ENCODE measurements around the gene CSH2.

CSH2 gene

GRCh38 chr17:63850401-63850800, 23.1 kb downstream of the CSH2 start:
- Histone ChIP-seq H3K9ac (ENCODE audit: low read length) (no peak overlapping the region), H3K4me2 (ENCODE audit: low read depth, low read length, poor library complexity, severe bottlenecking) (no peak overlapping the region), H4K20me1 (ENCODE audit: low read depth, low read length) (no peaks in the 10 kb centered on the region), H3K36me3 (ENCODE audit: low read length) (no peaks in the 10 kb centered on the region), H3K9me3 (ENCODE audit: insufficient read depth, low read length) (peaks cover 7% of the 10 kb centered on the region; the same call in 1 of the 2 replicates), H3F3A (ENCODE audit: insufficient read depth) (no peaks in the 10 kb centered on the region; the same call in 1 of the 2 replicates), H3K4me3 (ENCODE audit: insufficient read depth, low read length, poor library complexity, severe bottlenecking) (no peak overlapping the region), H2AFZ (ENCODE audit: low read depth, low read length, severe bottlenecking) (no peak overlapping the region), H3K9me2 (replicated peaks; ENCODE audit: insufficient read depth, low read length) (no peaks in the 10 kb centered on the region), H3K79me2 (ENCODE audit: insufficient read depth, low read length) (no peaks in the 10 kb centered on the region), H3K27me3 (ENCODE audit: low read length) (no peaks in the 10 kb centered on the region), H3K27ac (ENCODE audit: low read depth, low read length) (no peak overlapping the region)
- TF ChIP-seq CTCF (IDR thresholded peaks at IDR 0.05; ENCODE audit: insufficient read depth, low read length, poor library complexity, severe bottlenecking) (no peak), EZH2phosphoT487 (conservative IDR thresholded peaks at IDR 0.05; ENCODE audit: low read length) (no peak)

GRCh38 chr17:63848834-63849689, 24.4 kb downstream of the CSH2 start:
- peaks cover 7% of the 10 kb centered on the region; the same call in 1 of the 2 replicates for H3K9me3 ChIP-seq (ENCODE audit: insufficient read depth, low read length)
- H3K36me3 ChIP-seq (ENCODE audit: low read length) = no peaks in the 10 kb centered on the region
- H3F3A ChIP-seq (ENCODE audit: insufficient read depth) = peaks cover 6% of the 10 kb centered on the region
- peak overlapping the region; percentile 89 for H2AFZ ChIP-seq (ENCODE audit: low read depth, low read length, severe bottlenecking)
- no peaks in the 10 kb centered on the region for H3K9me2 ChIP-seq (replicated peaks; ENCODE audit: insufficient read depth, low read length)
- H3K79me2 ChIP-seq (ENCODE audit: insufficient read depth, low read length) = no peaks in the 10 kb centered on the region
- H3K9ac ChIP-seq (ENCODE audit: low read length) = peak overlapping the region; percentile 8; the same call in 1 of the 2 replicates
- H3K27ac ChIP-seq (ENCODE audit: low read depth, low read length) = no peak overlapping the region
- H4K20me1 ChIP-seq (ENCODE audit: low read depth, low read length) = no peaks in the 10 kb centered on the region
- H3K4me3 ChIP-seq (ENCODE audit: insufficient read depth, low read length, poor library complexity, severe bottlenecking) = no peak overlapping the region
- peak overlapping the region; percentile 33 for H3K4me2 ChIP-seq (ENCODE audit: low read depth, low read length, poor library complexity, severe bottlenecking)
- no peaks in the 10 kb centered on the region for H3K27me3 ChIP-seq (ENCODE audit: low read length)
- TF ChIP-seq CTCF (IDR thresholded peaks at IDR 0.05; ENCODE audit: insufficient read depth, low read length, poor library complexity, severe bottlenecking) = peak; percentile 65
- TF ChIP-seq EZH2phosphoT487 (conservative IDR thresholded peaks at IDR 0.05; ENCODE audit: low read length) = no peak

DNA sequence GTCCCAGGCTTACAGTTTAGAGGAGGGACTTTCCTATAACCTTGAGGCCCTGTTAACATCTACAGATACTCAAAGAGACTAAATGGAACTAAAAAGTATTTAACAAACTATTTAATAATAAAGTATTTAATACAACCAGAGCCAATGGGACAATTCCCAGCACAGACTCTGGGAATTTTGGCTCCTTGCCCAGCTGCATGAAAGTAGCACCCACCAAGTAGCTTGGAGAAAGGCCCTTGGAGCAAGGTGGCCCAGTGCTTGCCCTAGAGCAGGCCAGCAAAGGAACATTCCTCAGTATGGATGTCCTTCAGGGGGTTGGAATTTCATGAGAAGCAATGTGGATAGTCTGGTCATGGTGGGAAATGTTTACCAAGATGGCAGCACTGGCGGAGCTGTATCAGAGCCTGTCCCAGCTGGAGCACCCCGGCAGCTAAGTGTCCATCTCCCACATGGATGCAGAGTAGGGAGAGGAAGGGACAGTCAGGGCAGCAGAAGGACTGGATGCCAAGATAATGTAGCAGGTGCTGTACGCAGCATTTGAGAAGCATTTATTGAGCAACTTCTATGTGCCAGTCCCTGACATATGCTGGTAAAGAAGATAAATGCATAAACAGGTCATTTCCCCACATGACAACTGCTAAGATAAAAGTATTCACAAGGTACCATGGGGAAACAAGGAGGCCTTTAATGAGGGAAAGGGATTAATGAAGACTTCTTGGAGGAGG, 25.8 kb downstream of the CSH2 start:
- H3K79me2 ChIP-seq (ENCODE audit: insufficient read depth, low read length) = no peaks in the 10 kb centered on the region
- no peak overlapping the region for H2AFZ ChIP-seq (ENCODE audit: low read depth, low read length, severe bottlenecking)
- H4K20me1 ChIP-seq (ENCODE audit: low read depth, low read length) = no peaks in the 10 kb centered on the region
- TF ChIP-seq EZH2phosphoT487 (conservative IDR thresholded peaks at IDR 0.05; ENCODE audit: low read length) = no peak
- no peak overlapping the region for H3K9ac ChIP-seq (ENCODE audit: low read length)
- H3F3A ChIP-seq (ENCODE audit: insufficient read depth) = peaks cover 17% of the 10 kb centered on the region
- no peaks in the 10 kb centered on the region for H3K27me3 ChIP-seq (ENCODE audit: low read length)
- no peaks in the 10 kb centered on the region for H3K9me2 ChIP-seq (replicated peaks; ENCODE audit: insufficient read depth, low read length)
- no peaks in the 10 kb centered on the region for H3K36me3 ChIP-seq (ENCODE audit: low read length)
- peaks cover 7% of the 10 kb centered on the region; the same call in 1 of the 2 replicates for H3K9me3 ChIP-seq (ENCODE audit: insufficient read depth, low read length)
- H3K4me2 ChIP-seq (ENCODE audit: low read depth, low read length, poor library complexity, severe bottlenecking) = no peak overlapping the region
- H3K27ac ChIP-seq (ENCODE audit: low read depth, low read length) = no peak overlapping the region
- H3K4me3 ChIP-seq (ENCODE audit: insufficient read depth, low read length, poor library complexity, severe bottlenecking) = no peak overlapping the region
